Forelimb muscle (tissue), 1 donor: ENCODE data around the gene SLC38A2. TPM values are rescaled to one million over a fixed set of nuclear protein-coding genes. Genes with fewer than 3 reads are reported as not detected.
A peak's percentile ranks its signal among the peaks of the same experiment; 100 is the strongest.

Experiments
- DNase-seq: peaks from one replicate; pipeline ENCODE4 v3.0.0-alpha.2; 2013; ENCODE audit warnings: low read depth
- polyA plus RNA-seq: library from polyadenylated mRNA; unstranded; fragments of 120-200 nt; gene quantifications from one replicate; pipeline ENCODE4 v1.2.1, GENCODE V29; 2013; ENCODE audit not compliant: insufficient read length

The SLC38A2 gene
- polyA plus RNA-seq, 1 donor: 98.9 TPM

DNA sequence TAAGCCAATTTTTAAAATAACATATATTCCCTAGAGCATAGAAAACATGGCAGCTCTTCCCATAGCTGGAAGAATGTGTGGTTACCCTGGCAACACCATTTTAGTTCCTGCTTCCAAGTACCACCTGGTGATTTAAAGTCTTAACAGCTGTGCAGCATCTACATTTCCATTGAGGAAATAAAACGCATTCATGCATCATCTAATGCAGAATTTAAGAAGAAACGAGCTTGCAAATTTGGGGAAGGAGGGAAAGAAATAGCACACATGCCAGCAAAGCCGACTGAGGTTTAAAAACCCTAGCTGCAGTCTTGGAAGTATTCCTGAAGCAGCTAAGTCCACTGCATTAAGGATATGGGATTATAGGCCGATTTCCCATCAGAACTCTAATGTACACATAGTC, 22.8 kb upstream of the SLC38A2 start:
- DNase-seq: no peak

DNA sequence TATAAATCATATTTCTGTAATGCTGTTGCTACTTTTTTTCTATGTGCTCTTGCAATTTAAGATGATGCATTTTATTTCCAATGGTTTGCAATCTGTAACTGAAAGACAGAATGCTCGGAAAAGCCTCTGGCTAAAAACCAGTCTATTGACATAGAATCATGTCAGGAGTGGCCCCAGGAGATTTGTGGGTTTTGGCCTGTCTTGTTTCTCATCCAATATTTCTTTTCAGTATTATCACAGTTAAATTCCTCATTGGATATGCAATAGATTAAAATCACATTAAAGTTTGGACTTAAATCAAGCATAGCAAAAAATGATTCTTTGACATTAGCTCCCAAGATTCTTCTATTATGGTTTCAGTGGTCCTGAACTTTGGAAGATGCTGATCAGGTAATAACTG, 19.1 kb upstream of the SLC38A2 start:
- no peak for DNase-seq

- DNase-seq: no peak
These were observed 18.3 kb upstream of the SLC38A2 start for GRCh38 chr12:46390881-46391280.

- DNase-seq: no peak
These were observed 17.7 kb upstream of the SLC38A2 start for GRCh38 chr12:46390304-46390703.

DNA sequence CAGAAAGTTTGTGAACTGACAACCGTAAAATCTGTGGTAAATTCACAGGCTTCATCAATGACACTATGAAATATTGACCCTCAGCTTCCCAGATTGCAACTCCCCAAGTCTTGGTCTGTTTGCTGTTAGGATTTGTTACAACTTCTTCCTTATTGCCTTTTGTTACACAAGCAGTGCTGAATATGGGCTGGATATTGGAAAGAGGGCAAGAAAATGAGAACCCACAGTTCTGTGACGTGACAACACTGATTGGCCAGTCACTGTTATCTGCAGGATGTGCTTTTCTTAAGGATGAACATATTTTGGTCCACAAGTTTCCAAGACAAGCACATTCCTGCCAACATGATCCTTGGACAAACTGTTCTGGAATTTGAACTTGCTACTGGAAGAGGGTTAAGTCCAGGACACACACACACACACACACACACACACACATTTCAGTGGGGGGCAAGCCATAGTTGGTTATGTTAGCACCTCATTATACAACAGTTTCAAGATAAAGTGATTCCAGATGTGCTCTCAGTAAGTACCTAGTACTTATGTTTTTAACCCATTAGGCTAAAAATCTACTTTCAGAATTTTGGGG, 16.6 kb upstream of the SLC38A2 start:
- no peak for DNase-seq

GRCh38 chr12:46388427-46389021, 16.0 kb upstream of the SLC38A2 start:
- DNase-seq: no peak

- DNase-seq: no peak
These were observed 15.1 kb upstream of the SLC38A2 start for GRCh38 chr12:46387670-46388069.

- DNase-seq: no peak
These were observed 14.5 kb upstream of the SLC38A2 start for GRCh38 chr12:46386877-46387629.

DNA sequence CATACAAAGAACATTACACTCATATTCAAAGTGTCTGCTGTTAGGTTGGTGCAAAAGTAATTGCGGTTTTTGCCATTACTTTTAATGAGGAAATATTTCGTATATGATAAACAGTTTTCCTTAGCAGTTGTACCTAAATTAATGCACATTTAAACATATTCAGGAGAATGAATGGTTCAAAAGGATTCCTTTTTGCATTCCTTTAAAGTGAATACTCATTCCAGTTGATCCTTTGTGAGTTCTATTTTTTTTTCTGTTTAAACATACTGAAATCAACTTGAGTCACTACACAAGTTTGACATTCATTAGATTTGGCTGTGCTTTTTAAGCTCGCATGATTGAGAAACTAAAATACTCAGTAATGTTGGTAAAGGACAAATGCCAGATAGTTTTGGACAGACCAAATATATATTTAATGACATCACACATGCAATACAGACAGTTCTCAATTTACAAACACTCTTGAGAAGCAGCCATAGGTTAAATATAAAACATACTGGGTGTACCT, 13.8 kb upstream of the SLC38A2 start:
- DNase-seq: no peak

- DNase-seq: no peak
These were observed 12.9 kb upstream of the SLC38A2 start for GRCh38 chr12:46385438-46385837.

DNA sequence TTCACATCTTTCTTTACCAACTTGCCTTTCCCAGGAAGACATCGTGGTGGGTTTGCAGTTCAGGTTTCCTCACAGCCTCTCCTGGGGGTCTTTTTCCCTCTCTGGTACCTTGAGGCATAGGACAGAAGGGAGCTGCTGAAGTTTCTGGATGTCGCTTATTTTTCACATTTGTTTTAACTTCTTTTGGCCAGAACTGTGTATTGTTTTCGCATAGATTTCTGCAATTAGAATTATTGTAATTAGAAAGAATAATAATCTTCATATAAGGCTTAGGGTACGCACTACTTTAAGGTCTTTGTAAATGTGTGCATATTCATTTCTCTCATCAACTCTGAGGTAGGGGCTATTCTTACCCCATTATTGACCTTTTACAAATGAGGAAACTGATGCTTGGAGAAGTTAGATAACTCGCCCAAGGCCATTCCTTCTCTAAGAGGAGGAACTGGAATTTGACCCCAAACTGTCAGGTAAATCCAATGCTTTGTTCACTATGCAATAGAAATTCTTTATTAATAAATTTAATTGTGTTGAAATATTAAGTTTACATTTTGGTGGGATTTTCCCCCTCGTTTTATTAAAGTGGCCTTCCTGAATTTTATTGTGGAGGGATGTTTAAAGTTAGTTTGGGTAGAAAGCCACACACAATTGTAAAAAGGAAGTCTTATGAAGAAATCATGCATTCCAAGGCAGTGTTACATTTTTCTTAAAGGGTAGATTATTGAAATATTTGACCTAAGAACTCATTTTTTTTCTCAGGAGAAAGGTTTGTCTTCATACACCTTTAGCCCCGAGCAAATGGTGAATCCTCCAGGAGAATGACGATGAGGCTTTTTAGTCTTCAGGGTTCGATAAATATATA, 12.1 kb upstream of the SLC38A2 start:
- no peak for DNase-seq

DNA sequence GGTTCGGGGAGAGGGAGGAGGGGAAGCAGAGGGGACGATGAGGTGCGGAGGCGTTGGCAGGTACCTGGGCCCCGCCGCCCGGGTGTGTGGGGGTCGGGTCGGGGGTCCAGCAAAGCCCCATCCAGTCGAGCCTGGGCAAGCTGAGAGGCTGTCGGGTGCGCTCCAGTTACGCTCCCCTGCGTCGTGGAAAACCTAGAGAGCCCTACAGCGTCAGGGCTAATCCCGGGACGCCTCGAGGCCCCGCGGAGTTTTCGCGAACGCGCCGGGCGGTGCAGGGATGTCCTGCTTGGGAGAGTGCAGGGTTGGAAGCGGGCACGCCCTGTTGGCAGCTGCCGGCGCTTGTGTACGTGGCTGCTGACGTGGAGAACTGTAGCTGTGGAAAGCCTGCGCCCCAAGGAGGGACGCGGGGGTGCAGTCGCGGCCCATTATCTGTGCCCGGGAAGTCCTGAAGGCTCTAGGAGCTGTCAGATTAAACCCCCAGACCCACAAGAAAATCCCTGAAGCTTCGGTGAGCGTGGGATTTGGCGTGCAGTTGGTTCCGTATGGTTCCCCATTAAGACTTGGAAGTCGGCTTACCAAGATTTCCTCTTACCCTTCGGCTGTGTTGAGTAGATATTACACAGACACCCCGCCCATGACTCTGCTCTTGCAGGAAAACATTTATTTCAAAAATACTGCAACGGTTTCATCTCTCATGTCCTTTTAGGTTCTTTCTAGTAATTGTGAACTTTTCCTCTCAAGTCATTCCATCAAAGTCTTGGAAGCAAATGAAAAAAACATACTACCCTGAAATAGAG, 11.3 kb upstream of the SLC38A2 start:
- DNase-seq: no peak

DNA sequence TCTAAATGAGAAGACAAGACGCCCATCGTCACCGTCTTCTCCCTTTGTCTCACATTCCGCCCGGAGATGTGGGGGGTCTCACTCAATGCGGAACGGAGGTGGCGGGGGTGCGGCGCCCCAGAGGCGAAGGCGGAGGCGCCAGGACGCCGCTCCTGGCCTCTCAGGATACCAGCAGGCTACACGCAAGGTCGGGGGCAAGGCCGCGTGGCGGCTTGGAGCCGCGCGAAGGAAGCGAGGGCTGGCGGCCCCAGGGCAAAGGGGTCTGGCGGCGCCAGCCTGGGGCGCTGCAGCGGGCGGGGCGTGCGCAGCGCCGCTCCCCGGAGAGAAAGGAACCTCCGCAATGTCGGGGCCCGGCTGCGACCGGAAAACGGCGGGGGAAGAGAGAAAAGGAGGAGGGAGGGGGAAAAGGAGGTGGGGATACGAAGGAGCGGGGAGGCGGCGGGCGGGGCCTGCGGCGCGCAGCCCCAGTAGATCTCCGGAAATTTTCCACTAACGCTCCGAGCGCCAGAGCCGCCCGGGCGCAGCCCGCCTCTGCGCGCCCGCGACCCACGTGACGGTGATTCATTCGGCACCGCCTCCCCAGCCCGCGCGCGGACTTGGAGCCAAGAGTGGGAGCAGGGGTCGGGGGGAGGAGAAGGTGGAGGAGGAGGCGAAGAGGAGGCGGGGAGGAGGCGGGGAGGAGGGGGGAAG, 10.5 kb upstream of the SLC38A2 start:
- DNase-seq: peak; percentile 91

DNA sequence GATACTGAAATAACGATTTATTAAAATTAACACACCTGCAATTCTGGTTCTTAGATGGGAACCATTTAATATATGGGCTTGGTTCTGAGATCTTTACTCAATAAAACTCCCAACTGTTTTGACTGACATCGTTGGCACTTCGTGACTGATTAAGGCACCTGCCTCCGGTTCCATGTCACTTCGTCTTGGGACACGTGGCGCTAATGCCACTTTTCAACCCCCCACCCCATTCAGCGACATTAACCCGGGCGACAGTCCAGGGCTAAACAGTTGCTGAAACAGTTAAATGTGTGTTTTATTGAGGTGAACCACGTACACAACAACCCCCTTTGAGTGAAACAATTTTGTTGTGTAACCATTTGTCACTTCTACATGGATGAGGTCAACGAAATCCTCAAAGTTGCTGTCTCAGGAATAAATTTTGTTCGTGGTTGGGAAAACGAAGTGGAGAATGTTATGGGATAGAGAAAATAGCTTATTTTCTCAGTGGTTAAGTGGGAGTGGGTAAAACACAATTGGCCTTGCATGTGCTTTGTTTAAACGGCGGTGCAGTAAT, 9.9 kb upstream of the SLC38A2 start:
- no peak for DNase-seq

DNA sequence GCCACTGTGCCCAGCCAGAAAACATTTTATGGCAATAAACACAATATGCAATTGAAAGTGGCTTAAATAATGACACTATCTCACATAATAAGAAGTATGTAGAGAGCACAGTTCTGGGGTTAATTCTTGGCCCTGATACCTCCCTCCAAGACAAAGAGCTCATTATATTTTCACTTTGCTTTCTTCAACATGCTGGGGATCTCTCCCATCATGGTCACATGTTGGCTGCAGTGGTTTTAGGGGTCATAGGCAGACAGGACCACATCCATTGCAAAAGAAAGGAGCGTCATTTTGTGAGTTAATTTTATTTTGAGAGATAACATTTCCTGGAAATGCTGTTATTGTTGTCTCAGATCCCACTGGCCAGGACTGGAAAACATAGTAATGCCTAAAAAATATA, 8.3 kb upstream of the SLC38A2 start:
- no peak for DNase-seq

DNA sequence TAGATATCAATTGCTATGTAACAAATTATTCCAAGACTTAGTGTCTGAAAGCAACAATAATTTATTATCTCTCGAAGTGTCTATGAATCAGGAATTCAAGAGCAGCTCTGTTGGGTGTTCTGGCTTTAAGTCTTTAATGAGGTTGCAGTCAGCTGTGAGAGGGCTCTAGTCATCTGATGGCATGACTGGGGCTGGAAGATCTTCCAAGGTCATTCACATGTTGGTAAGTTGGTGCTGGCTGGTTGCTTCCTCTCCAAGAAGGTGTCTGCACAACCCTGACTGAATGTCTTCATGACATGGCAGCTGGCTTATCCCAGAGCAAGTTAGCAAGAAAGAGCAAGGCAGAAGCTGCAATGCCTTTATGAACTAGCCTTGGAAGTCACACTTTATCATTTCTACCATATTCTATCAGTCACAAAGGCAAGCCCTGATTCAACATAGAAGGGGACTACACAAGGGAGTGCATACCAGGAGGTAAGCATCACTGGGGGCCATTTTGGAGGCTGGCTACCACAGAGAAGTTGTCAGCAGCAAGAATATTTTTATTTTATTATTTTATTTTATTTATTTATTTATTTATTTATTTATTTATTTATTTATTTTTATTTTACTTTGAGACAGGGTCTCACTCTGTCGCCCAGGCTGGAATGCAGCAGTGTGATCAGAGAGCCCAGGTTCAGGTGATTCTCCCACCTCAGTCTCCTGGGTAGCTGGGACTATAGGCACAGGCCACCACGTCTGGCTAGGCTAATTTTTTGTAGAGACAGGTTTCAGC, 7.6 kb upstream of the SLC38A2 start:
- DNase-seq: no peak

- no peak for DNase-seq
These were observed 6.8 kb upstream of the SLC38A2 start for GRCh38 chr12:46379352-46379751.

GRCh38 chr12:46378530-46378929, 6.0 kb upstream of the SLC38A2 start:
- no peak for DNase-seq

DNA sequence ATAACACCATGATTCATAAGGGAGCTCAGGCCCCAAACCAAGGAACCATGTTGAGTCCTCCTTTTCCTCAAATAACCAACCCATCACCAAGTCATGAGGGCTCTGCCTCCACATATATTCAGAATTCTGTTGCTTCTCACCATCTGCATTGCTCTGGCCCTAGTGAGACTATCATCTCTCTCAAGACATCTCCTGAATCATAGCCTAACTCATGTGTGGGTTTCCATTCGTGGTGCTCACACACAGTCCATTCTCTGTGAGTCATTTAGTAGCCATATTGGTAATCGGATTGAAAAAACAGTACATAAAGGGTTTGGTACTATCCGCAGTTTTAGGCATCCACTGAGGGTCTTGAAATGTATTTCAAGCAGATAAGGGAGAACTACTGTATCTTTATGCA, 5.1 kb upstream of the SLC38A2 start:
- DNase-seq: no peak

GRCh38 chr12:46376579-46376978, 4.0 kb upstream of the SLC38A2 start:
- no peak for DNase-seq
